GM12801 (cell line): Measurements from ENCODE around the gene HPSE2.

Experiments used
- CTCF ChIP-seq: IDR thresholded peaks from one replicate; pipeline ENCODE4 v1.5.1; 2011; ENCODE audit warnings: control low read depth; ENCODE audit not compliant: insufficient read length; ENCODE audit errors: extremely low read depth

HPSE2 gene

GRCh38 chr10:98458809-98459784 lies 776.6 kb downstream of the HPSE2 start:
- no peak for TF ChIP-seq CTCF

DNA sequence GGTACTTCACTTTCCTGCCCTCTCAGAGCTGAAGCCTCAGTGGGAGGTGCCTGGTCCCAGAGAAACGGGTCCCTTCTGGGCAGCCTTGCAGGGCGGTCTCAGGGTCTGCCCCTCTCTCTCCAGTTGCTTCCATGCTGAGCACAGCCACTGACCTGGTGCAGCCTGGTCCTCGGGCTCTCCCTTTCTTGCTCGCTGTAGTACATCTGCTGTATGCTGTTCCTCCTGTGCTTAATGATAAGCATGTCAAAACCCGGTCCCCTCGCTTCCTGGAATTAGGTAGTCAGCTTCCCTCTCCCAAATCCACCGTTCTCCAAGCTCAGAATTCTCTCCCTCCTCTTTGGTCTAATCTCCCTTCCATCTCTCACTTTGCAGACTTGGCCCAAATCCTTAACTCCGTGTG lies 777.9 kb downstream of the HPSE2 start:
- no peak for TF ChIP-seq CTCF

GRCh38 chr10:98456686-98457482 lies 778.8 kb downstream of the HPSE2 start:
- TF ChIP-seq CTCF: no peak

GRCh38 chr10:98456043-98456570 lies 779.5 kb downstream of the HPSE2 start:
- no peak for TF ChIP-seq CTCF

DNA sequence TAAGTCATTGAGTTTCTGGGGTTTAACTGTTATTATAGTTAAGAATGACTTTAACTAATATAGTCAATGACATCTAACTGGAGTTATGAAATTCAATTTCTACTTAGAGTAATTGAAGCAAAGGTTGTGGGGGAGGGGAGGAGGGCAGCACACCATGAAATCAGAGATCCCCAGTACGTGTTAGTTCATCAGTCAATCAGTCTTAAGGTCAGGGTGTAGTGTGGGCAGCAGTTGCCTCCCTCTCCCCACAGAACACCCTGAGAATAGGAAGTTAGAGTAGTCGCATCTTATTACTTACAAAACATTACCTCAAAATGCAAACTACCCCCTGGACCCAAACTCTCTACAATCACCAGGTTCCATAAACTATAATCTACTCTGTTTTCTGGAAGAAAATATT lies 781.9 kb downstream of the HPSE2 start:
- no peak for TF ChIP-seq CTCF

GRCh38 chr10:98450618-98451017 lies 785.0 kb downstream of the HPSE2 start:
- TF ChIP-seq CTCF: no peak

GRCh38 chr10:98449287-98449686 lies 786.4 kb downstream of the HPSE2 start:
- no peak for TF ChIP-seq CTCF
